Chondrocyte (in vitro differentiated cells): ENCODE results near the gene CCDC57. TPM values are rescaled to one million over a fixed set of nuclear protein-coding genes. Genes with fewer than 3 reads are reported as not detected.
"Not testable (repeated sequence)": the region's sequence is repeated elsewhere in the genome, so short reads cannot be mapped to it uniquely, and the experiment has no call there.

ENCODE experiments used
- DNase-seq: peaks from one replicate; pipeline ENCODE4 v3.0.0; 2021; ENCODE audit warnings: mixed read lengths, low spot score
- H3K27ac Mint-ChIP-seq: one replicate; pipeline ENCODE4 v1.8.0; 2021; ENCODE audit warnings: mild to moderate bottlenecking, moderate library complexity, mixed read lengths; ENCODE audit not compliant: unreplicated experiment
- H3K27me3 Mint-ChIP-seq: 2 replicates; pipeline ENCODE4 v1.8.0; 2021; ENCODE audit warnings: low read depth, mixed read lengths
- H3K36me3 Mint-ChIP-seq: 2 replicates; pipeline ENCODE4 v1.8.0; 2021; ENCODE audit warnings: low read depth, mixed read lengths
- H3K4me1 Mint-ChIP-seq: 2 replicates; pipeline ENCODE4 v1.8.0; 2021; ENCODE audit warnings: low read depth, mild to moderate bottlenecking, mixed read lengths
- H3K4me3 Mint-ChIP-seq: one replicate; pipeline ENCODE4 v1.8.0; 2021; ENCODE audit warnings: mild to moderate bottlenecking, moderate library complexity, mixed read lengths; ENCODE audit not compliant: unreplicated experiment
- H3K9me3 Mint-ChIP-seq: 2 replicates; pipeline ENCODE4 v1.8.0; 2021; ENCODE audit warnings: low read depth, mixed read lengths
- total RNA-seq: library from RNA; stranded (reverse); gene quantifications from 3 replicates; pipeline ENCODE4 v1.2.1, GENCODE V29; 2021
- TF ChIP-seq, protein P1 (sequence below): fragments of 200-600 bp; sonication (generic); IDR thresholded peaks from 2 replicates; pipeline ENCODE4 v1.5.0; 2021; ENCODE audit warnings: antibody characterized with exemption, mild to moderate bottlenecking, moderate library complexity

CCDC57 gene
- total RNA-seq, 1 donor from 2014 or later: 23.5 TPM

DNA sequence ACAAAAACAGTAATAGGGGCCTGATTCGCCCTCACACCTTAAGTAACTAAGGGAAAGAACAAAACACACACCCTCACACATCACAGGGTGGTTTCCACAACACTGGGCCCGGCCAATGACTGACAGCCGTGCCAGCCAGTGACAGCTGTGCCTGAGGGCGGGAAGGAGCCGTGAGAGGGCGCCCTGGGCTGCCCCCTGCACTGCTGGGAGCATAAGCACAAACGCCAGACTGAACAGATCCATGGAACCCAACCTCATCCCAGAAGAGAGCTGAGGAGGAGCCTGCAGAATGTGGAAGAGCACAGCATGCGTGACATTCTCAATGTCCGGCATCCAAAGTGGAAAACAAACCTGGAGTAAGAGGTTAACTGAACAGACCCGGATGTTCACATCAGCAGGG lies 44.8 kb upstream of the CCDC57 start:
- Mint-ChIP-seq H3K36me3 (peaks cover 45% of the 10 kb centered on the region), H3K9me3 (no peaks in the 10 kb centered on the region), H3K4me3 (no peak overlapping the region), H3K27ac (no peak overlapping the region), H3K4me1 (peaks cover 3% of the 10 kb centered on the region), H3K27me3 (no peaks in the 10 kb centered on the region)
- TF ChIP-seq, protein P1, sequence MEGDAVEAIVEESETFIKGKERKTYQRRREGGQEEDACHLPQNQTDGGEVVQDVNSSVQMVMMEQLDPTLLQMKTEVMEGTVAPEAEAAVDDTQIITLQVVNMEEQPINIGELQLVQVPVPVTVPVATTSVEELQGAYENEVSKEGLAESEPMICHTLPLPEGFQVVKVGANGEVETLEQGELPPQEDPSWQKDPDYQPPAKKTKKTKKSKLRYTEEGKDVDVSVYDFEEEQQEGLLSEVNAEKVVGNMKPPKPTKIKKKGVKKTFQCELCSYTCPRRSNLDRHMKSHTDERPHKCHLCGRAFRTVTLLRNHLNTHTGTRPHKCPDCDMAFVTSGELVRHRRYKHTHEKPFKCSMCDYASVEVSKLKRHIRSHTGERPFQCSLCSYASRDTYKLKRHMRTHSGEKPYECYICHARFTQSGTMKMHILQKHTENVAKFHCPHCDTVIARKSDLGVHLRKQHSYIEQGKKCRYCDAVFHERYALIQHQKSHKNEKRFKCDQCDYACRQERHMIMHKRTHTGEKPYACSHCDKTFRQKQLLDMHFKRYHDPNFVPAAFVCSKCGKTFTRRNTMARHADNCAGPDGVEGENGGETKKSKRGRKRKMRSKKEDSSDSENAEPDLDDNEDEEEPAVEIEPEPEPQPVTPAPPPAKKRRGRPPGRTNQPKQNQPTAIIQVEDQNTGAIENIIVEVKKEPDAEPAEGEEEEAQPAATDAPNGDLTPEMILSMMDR: no peak
- DNase-seq: no peak

DNA sequence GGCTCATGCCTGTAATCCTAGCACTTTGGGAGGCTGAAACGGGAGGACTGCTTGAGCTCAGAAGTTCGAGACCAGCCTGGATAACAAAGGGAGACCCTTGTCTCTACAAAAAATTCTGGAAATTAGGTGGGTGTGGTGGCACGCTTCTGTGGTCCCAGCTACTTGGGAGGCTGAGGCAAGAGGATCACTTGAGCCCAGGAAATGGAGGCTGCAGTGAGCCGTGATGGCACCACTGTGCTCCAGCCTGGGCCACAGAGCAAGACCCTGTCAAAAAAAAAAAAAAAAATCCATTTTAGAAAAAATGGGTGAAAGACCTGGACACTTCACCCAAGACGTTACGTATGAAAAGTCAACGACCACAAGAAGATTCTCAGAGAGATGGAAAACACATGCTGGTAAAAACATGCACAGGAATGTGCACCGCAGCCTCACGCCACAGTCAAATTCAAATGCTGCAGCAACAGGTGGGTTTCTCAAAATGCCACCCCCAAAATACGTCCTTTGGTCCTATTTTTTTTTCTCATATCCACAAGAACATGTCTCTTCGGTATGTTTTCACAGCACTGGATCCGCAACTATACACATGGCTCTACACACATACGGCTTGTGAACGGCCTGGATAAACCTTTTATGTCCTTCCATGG lies 43.7 kb upstream of the CCDC57 start:
- DNase-seq: no peak
- no peak overlapping the region for H3K27ac Mint-ChIP-seq
- H3K4me3 Mint-ChIP-seq: no peak overlapping the region
- H3K27me3 Mint-ChIP-seq: no peaks in the 10 kb centered on the region
- no peaks in the 10 kb centered on the region for H3K9me3 Mint-ChIP-seq
- TF ChIP-seq, protein P1: no peak
- H3K4me1 Mint-ChIP-seq: peaks cover 3% of the 10 kb centered on the region
- peaks cover 53% of the 10 kb centered on the region for H3K36me3 Mint-ChIP-seq

GRCh38 chr17:82255402-82255972 lies 42.8 kb upstream of the CCDC57 start:
- peak overlapping the region; percentile 42 for H3K27ac Mint-ChIP-seq
- peaks cover 49% of the 10 kb centered on the region for H3K36me3 Mint-ChIP-seq

DNA sequence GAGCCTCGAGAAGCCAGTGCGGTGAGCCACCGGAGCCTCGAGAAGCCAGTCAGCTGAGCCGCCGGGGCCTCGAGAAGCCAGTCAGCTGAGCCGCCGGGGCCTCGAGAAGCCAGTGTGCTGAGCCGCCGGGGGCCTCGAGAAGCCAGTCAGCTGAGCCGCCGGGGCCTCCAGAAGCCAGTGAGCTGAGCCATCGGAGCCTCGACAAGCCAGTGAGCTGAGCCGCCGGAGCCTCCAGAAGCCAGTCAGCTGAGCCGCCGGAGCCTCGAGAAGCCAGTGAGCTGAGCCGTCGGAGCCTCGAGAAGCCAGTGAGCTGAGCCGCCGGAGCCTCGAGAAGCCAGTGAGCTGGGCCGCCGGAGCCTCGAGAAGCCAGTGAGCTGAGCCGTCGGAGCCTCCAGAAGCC lies 42.1 kb upstream of the CCDC57 start:
- not testable (repeated sequence) for H3K27me3 Mint-ChIP-seq, H3K27ac Mint-ChIP-seq, DNase-seq, H3K4me3 Mint-ChIP-seq, H3K9me3 Mint-ChIP-seq, H3K4me1 Mint-ChIP-seq
- H3K36me3 Mint-ChIP-seq: peaks cover 42% of the 10 kb centered on the region

More at GRCh38 chr17:82255402-82255972, 42.8 kb upstream of the CCDC57 start:
- H3K4me1 Mint-ChIP-seq: peaks cover 3% of the 10 kb centered on the region
- TF ChIP-seq, protein P1: no peak
- DNase-seq: no peak
- no peak overlapping the region for H3K4me3 Mint-ChIP-seq
- no peaks in the 10 kb centered on the region for H3K9me3 Mint-ChIP-seq
- H3K27me3 Mint-ChIP-seq: no peaks in the 10 kb centered on the region

DNA sequence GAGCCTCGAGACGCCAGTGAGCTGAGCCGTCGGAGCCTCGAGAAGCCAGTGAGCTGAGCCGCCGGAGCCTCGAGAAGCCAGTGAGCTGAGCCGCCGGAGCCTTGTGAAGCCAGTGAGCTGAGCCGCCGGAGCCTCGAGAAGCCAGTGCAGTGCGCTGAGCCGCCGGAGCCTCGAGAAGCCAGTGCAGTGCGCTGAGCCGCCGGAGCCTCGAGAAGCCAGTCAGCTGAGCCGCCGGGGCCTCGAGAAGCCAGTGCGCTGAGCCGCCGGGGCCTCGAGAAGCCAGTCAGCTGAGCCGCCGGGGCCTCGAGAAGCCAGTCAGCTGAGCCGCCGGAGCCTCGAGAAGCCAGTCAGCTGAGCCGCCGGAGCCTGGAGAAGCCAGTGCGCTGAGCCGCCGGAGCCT lies 41.5 kb upstream of the CCDC57 start:
- not testable (repeated sequence) for DNase-seq, H3K4me3 Mint-ChIP-seq, H3K27ac Mint-ChIP-seq, H3K27me3 Mint-ChIP-seq, H3K9me3 Mint-ChIP-seq, H3K4me1 Mint-ChIP-seq
- peaks cover 39% of the 10 kb centered on the region for H3K36me3 Mint-ChIP-seq

- TF ChIP-seq, protein P1: no peak
- Mint-ChIP-seq H3K4me1 (peaks cover 3% of the 10 kb centered on the region), H3K36me3 (peaks cover 43% of the 10 kb centered on the region), H3K27me3 (no peaks in the 10 kb centered on the region), H3K4me3 (no peak overlapping the region), H3K27ac (no peak overlapping the region), H3K9me3 (no peaks in the 10 kb centered on the region)
- no peak for DNase-seq
Observed at GRCh38 chr17:82253179-82253544, 40.5 kb upstream of the CCDC57 start.
